HCT116 (cell line): ENCODE measurements around the gene DCDC2C. TPM values are rescaled to one million over a fixed set of nuclear protein-coding genes. Genes with fewer than 3 reads are reported as not detected.

Source experiments
- ATAC-seq: fragments of 200-7000 bp; cut with Tn5 transposase; 2 replicates; pipeline ENCODE4 v1.9.1; 2020; ENCODE audit warnings: mild to moderate bottlenecking, moderate library complexity
- BruUV-seq: library from RNA; stranded (reverse); fragments of 400-500 nt; replicated peaks from 2 replicates; lab custom pipeline; 2021; lab: Mats Ljungman, UMichigan
- CTCF ChIA-PET: fragments of 300-600 bp; sonication (Branson Sonifier 250); formaldehyde crosslinking; loops from one replicate; lab custom pipeline; 2021; ENCODE audit warnings: antibody characterized with exemption; lab: Charles Lee
- POLR2A ChIA-PET: fragments of 300-600, 350-600 bp; sonication (Branson Sonifier 250); formaldehyde crosslinking; loops from one replicate; lab custom pipeline; 2021; ENCODE audit warnings: antibody characterized with exemption; lab: Charles Lee
- RAD21 ChIA-PET, 2 experiments: fragments of 300-600 bp; sonication (Branson Sonifier 250); formaldehyde crosslinking; loops; one replicate each; lab custom pipeline; 2023; ENCODE audit warnings: low total read pairs in 2 of 2; ENCODE audit not compliant: uncharacterized antibody in 2 of 2, unreplicated experiment in 2 of 2, low non-redundant PET in 1 of 2; lab: Charles Lee
- DNase-seq: peaks from one replicate; pipeline ENCODE4 v3.0.0-alpha.2; 2010; ENCODE audit warnings: low read depth, low spot score
- H2AFZ ChIP-seq: fragments of 200-600 bp; shearing (Covaris generic), sonication (generic); 2 replicates; pipeline ENCODE4 v1.6.1; 2017; ENCODE audit warnings: low read depth, mixed run types, mixed read lengths, antibody characterized with exemption, low read length; ENCODE audit not compliant: poor library complexity, severe bottlenecking
- H3K27ac ChIP-seq: 2 replicates; pipeline ENCODE4 v1.5.1; 2012; ENCODE audit warnings: low read depth, low read length
- H3K27me3 ChIP-seq: fragments of 200-600 bp; sonication (generic); 2 replicates; pipeline ENCODE4 v1.6.1; 2016; ENCODE audit warnings: mixed run types, low read length, mixed read lengths; ENCODE audit not compliant: insufficient read depth
- H3K36me3 ChIP-seq, 2 experiments: fragments of 200-500 bp in 1 of 2; fragments of 200-600 bp in 1 of 2; sonication (Bioruptor generic) in 1 of 2; sonication (generic) in 1 of 2; 2 replicates each; pipeline versions ENCODE4 v1.5.1 to v1.6.1; 2014 to 2016; ENCODE audit warnings: low read length in 2 of 2, inconsistent platforms in 1 of 2, mixed read lengths in 1 of 2, mixed run types in 1 of 2; ENCODE audit not compliant: insufficient read depth in 2 of 2, control insufficient read depth in 1 of 2
- H3K4me1 ChIP-seq, 2 experiments: fragments of 200-600 bp in 1 of 2; sonication (generic) in 1 of 2; 2 replicates each; pipeline versions ENCODE4 v1.5.1 to v1.6.1; 2012 to 2017; ENCODE audit warnings: low read length in 2 of 2, inconsistent platforms in 1 of 2, mild to moderate bottlenecking in 1 of 2, mixed read lengths in 1 of 2, mixed run types in 1 of 2, moderate library complexity in 1 of 2; ENCODE audit not compliant: insufficient read depth in 2 of 2, control insufficient read depth in 1 of 2
- H3K4me2 ChIP-seq: fragments of 200-600 bp; sonication (generic); 2 replicates; pipeline ENCODE4 v1.6.1; 2017; ENCODE audit warnings: mixed run types, low read length, mixed read lengths
- H3K4me3 ChIP-seq, 2 experiments: fragments of 200-600 bp in 1 of 2; sonication (generic) in 1 of 2; replicated peaks in 1 of 2; 2 replicates each; pipeline ENCODE4 v1.5.1; 2011 to 2016; ENCODE audit warnings: low read length in 2 of 2, control low read depth in 1 of 2, low read depth in 1 of 2, mild to moderate bottlenecking in 1 of 2, mixed read lengths in 1 of 2, mixed run types in 1 of 2
- H3K79me2 ChIP-seq: fragments of 200-600 bp; sonication (generic); 2 replicates; pipeline ENCODE4 v1.6.1; 2017; ENCODE audit warnings: mild to moderate bottlenecking, mixed run types, low read length, moderate library complexity, mixed read lengths; ENCODE audit not compliant: insufficient read depth
- H3K9ac ChIP-seq: fragments of 200-600 bp; sonication (generic); 2 replicates; pipeline ENCODE4 v1.6.1; 2016; ENCODE audit warnings: low read length, mixed read lengths
- H3K9me2 ChIP-seq: fragments of 200-600 bp; sonication (generic), shearing (Covaris generic); 2 replicates; pipeline ENCODE4 v1.6.1; 2017; ENCODE audit warnings: mixed run types, mild to moderate bottlenecking, moderate library complexity; ENCODE audit not compliant: insufficient read depth
- H3K9me3 ChIP-seq, 2 experiments: fragments of 200-500 bp in 1 of 2; fragments of 200-600 bp in 1 of 2; sonication (Bioruptor generic) in 1 of 2; sonication (generic) in 1 of 2; 2 replicates each; pipeline ENCODE4 v1.6.1; 2014 to 2017; ENCODE audit warnings: low read length in 2 of 2, mixed read lengths in 2 of 2, inconsistent platforms in 1 of 2, low read depth in 1 of 2, mild to moderate bottlenecking in 1 of 2, mixed run types in 1 of 2, moderate library complexity in 1 of 2; ENCODE audit not compliant: control insufficient read depth in 1 of 2, insufficient read depth in 1 of 2
- H4K20me1 ChIP-seq: fragments of 200-600 bp; sonication (generic), shearing (Covaris generic); 2 replicates; pipeline ENCODE4 v1.6.1; 2017; ENCODE audit warnings: mixed run types, mild to moderate bottlenecking, moderate library complexity; ENCODE audit not compliant: insufficient read depth
- CEBPB ChIP-seq: IDR thresholded peaks from 2 replicates; pipeline ENCODE4 v1.6.1; 2012; ENCODE audit warnings: low read depth
- CTCF ChIP-seq, 3 experiments: fragments of 200-600 bp in 1 of 3; sonication (generic) in 1 of 3; IDR thresholded peaks in 2 of 3; conservative IDR thresholded peaks in 1 of 3; 2 replicates each; pipeline ENCODE4 v1.5.1; 2012 to 2017; ENCODE audit warnings: low read depth in 2 of 3, low read length in 2 of 3, antibody characterized with exemption in 1 of 3, borderline replicate concordance in 1 of 3, control low read depth in 1 of 3, mild to moderate bottlenecking in 1 of 3, mixed read lengths in 1 of 3, mixed run types in 1 of 3, moderate library complexity in 1 of 3; ENCODE audit not compliant: insufficient read depth in 1 of 3
- ELF1 ChIP-seq: IDR thresholded peaks from 2 replicates; pipeline ENCODE4 v1.6.1; 2012; ENCODE audit warnings: low read depth, borderline replicate concordance
- EZH2phosphoT487 ChIP-seq: fragments of 200-600 bp; IDR thresholded peaks from 2 replicates; pipeline ENCODE4 v1.6.1; 2018; ENCODE audit warnings: antibody characterized with exemption, borderline replicate concordance
- JUND ChIP-seq: IDR thresholded peaks from 2 replicates; pipeline ENCODE4 v1.6.1; 2012
- POLR2A ChIP-seq: IDR thresholded peaks from 2 replicates; pipeline ENCODE4 v1.7.0; 2011; ENCODE audit warnings: borderline replicate concordance; ENCODE audit not compliant: insufficient read depth, insufficient read length; ENCODE audit errors: extremely low read depth
- POLR2AphosphoS5 ChIP-seq: IDR thresholded peaks from 2 replicates; pipeline ENCODE4 v1.6.1; 2011; ENCODE audit warnings: mild to moderate bottlenecking, low read depth, low read length, moderate library complexity
- SIN3A ChIP-seq: IDR thresholded peaks from 2 replicates; pipeline ENCODE4 v1.6.1; 2012; ENCODE audit warnings: low read depth
- SP1 ChIP-seq: IDR thresholded peaks from 2 replicates; pipeline ENCODE4 v1.6.1; 2012; ENCODE audit warnings: low read depth
- YY1 ChIP-seq: IDR thresholded peaks from 2 replicates; pipeline ENCODE4 v1.6.1; 2011; ENCODE audit warnings: low read length, low read depth, moderate library complexity, mild to moderate bottlenecking; ENCODE audit not compliant: insufficient replicate concordance; ENCODE audit errors: extremely low read depth
- ZFX ChIP-seq: fragments of 450-650 bp; IDR thresholded peaks from 2 replicates; pipeline ENCODE4 v1.6.1; 2017
- ZNF274 ChIP-seq: fragments of 200-500 bp; sonication (Bioruptor generic); IDR thresholded peaks from 2 replicates; pipeline ENCODE4 v1.6.1; 2014; ENCODE audit warnings: mild to moderate bottlenecking, low read depth, low read length, inconsistent platforms
- intact Hi-C: fragments of 100-400 bp; cut with micrococcal nuclease; formaldehyde crosslinking; loops from 2 replicates; pipeline ENCODE4 v1.10.0; 2022
- total RNA-seq: library from RNA; stranded (reverse); gene quantifications from one replicate; pipeline ENCODE4 v1.2.1, GENCODE V29; 2021; ENCODE audit not compliant: unreplicated experiment
- TF ChIP-seq, protein P1 (sequence below): IDR thresholded peaks from 2 replicates; pipeline ENCODE4 v1.6.1; 2012
- TF ChIP-seq, protein P2 (sequence below): IDR thresholded peaks from 2 replicates; pipeline ENCODE4 v1.6.1; 2012
- TF ChIP-seq, protein P3 (sequence below): IDR thresholded peaks from 2 replicates; pipeline ENCODE4 v1.6.1; 2011; ENCODE audit warnings: mild to moderate bottlenecking, low read length, moderate library complexity; ENCODE audit not compliant: insufficient replicate concordance; ENCODE audit errors: extremely low read depth

The DCDC2C gene
- total RNA-seq, 1 experiment from 2014 or later, result not detected

- H2AFZ ChIP-seq, result no peak overlapping the region
- no peak overlapping the region for H3K4me2 ChIP-seq
- no peak for TF ChIP-seq CTCF (IDR thresholded peaks at IDR 0.05 in 2 of 3, conservative IDR thresholded peaks at IDR 0.05 in 1 of 3; ENCODE audit: borderline replicate concordance in 1 of 3, insufficient read depth in 1 of 3, low read depth in 2 of 3, low read length in 2 of 3)
- no peak for TF ChIP-seq JUND
- TF ChIP-seq CEBPB, result no peak
- TF ChIP-seq, protein P1, sequence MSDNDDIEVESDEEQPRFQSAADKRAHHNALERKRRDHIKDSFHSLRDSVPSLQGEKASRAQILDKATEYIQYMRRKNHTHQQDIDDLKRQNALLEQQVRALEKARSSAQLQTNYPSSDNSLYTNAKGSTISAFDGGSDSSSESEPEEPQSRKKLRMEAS, result no peak
- ChIA-PET POLR2A (no interaction called here), CTCF (no interaction called here), RAD21 (no interaction called here)
- no peaks in the 10 kb centered on the region for H3K4me1 ChIP-seq
- no peak for DNase-seq
- no peaks in the 10 kb centered on the region for H3K27me3 ChIP-seq
- ATAC-seq, result no peak; the same call in 1 of the 2 replicates
- no peak overlapping the region for H3K4me3 ChIP-seq
- H4K20me1 ChIP-seq, result no peaks in the 10 kb centered on the region
- H3K9me2 ChIP-seq, result no peaks in the 10 kb centered on the region
- no peaks in the 10 kb centered on the region for H3K79me2 ChIP-seq
- no TSS peak for BruUV-seq
- H3K27ac ChIP-seq, result no peak overlapping the region
- H3K36me3 ChIP-seq, result no peaks in the 10 kb centered on the region
- H3K9me3 ChIP-seq, result no peaks in the 10 kb centered on the region
- intact Hi-C loops, result no loop called here
- H3K9ac ChIP-seq, result no peak overlapping the region
Measured at GRCh38 chr2:3669656-3670055, 33.7 kb upstream of the DCDC2C start.

DNA sequence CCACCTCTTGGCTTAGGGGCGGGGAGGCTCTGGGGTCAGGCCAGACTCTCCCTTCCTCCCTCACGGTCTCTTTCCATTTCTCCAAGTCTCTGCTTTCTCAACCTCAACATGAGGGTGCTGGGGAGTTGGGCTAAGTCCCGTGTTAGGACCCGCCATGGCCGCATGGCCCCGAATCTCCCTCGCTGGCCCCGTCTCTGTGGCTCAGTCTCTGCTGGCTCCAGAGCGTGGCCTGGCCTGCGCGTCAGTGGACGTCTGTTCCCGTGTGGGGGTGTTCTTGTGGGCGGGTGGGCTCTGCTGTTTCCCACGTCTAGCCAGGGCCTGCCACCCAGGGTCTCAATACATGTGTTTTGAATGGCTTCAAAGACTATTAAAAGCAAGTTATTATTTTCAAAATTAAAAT is 33.0 kb upstream of the DCDC2C start:
- H4K20me1 ChIP-seq, result no peaks in the 10 kb centered on the region
- no peaks in the 10 kb centered on the region for H3K36me3 ChIP-seq
- ATAC-seq (no peak), DNase-seq (no peak)
- H3K9me2 ChIP-seq, result no peaks in the 10 kb centered on the region
- no peaks in the 10 kb centered on the region for H3K9me3 ChIP-seq
- ChIA-PET CTCF (no interaction called here), POLR2A (no interaction called here), RAD21 (no interaction called here)
- H3K4me3 ChIP-seq, result no peak overlapping the region
- intact Hi-C loops, result no loop called here
- H3K27me3 ChIP-seq, result no peaks in the 10 kb centered on the region
- no peaks in the 10 kb centered on the region for H3K79me2 ChIP-seq
- H3K27ac ChIP-seq, result no peak overlapping the region
- no peak overlapping the region for H3K4me2 ChIP-seq
- H3K9ac ChIP-seq, result no peak overlapping the region
- no TSS peak for BruUV-seq
- H3K4me1 ChIP-seq, result no peaks in the 10 kb centered on the region
- H2AFZ ChIP-seq, result no peak overlapping the region
- no peak for TF ChIP-seq SIN3A
- no peak for TF ChIP-seq POLR2AphosphoS5
- no peak for TF ChIP-seq EZH2phosphoT487
- TF ChIP-seq YY1, result no peak
- TF ChIP-seq, protein P2, sequence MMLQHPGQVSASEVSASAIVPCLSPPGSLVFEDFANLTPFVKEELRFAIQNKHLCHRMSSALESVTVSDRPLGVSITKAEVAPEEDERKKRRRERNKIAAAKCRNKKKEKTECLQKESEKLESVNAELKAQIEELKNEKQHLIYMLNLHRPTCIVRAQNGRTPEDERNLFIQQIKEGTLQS, result no peak
- no peak for TF ChIP-seq ZNF274
- no peak for TF ChIP-seq ZFX
- no peak for TF ChIP-seq SP1
- no peak for TF ChIP-seq ELF1
- TF ChIP-seq CEBPB, result no peak
- TF ChIP-seq, protein P1, result no peak
- no peak for TF ChIP-seq POLR2A
- TF ChIP-seq, protein P3, sequence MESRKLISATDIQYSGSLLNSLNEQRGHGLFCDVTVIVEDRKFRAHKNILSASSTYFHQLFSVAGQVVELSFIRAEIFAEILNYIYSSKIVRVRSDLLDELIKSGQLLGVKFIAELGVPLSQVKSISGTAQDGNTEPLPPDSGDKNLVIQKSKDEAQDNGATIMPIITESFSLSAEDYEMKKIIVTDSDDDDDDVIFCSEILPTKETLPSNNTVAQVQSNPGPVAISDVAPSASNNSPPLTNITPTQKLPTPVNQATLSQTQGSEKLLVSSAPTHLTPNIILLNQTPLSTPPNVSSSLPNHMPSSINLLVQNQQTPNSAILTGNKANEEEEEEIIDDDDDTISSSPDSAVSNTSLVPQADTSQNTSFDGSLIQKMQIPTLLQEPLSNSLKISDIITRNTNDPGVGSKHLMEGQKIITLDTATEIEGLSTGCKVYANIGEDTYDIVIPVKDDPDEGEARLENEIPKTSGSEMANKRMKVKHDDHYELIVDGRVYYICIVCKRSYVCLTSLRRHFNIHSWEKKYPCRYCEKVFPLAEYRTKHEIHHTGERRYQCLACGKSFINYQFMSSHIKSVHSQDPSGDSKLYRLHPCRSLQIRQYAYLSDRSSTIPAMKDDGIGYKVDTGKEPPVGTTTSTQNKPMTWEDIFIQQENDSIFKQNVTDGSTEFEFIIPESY, result no peak
